ENCODE data around the gene POLR2E.
"Not testable (repeated sequence)": the region's sequence is repeated elsewhere in the genome, so short reads cannot be mapped to it uniquely, and the experiment has no call there.

Gene POLR2E

DNA sequence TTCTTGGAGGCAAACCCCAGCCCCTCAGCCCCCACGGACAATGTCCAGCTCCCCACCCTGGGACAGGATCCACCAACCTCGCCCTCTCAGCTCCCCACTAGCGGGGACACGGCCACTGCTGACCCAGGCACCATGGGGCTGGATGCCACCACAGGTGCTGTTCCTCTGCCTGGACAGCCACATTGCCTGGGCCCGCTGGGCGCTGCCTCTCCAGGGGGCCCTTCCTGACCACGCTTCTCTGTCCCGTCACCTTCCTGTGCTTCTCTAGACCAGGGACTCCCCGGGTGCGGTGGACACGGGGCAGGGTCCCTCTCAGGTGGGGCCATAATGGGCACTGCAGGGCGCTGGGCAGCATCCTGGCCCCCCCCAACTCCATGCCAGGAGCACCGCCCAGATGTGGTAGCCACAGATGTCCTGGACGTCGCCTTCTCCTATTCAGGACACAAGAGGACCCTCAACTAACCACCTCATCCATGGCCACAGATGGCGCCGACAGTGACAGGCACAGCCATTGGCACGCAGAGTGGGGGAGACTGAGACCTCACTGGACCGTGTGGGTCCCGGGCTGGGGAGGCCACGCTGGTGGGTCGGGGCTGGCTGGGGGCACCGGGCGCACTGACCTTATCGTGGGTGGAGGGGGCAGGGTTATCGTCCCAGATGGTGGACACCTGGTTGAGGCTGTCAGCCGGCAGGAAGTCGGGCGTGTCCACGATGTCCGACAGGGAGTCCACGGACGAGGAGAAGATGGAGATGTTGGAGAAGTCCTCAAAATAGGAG is 32.0 kb upstream of the POLR2E start:
- DNase-seq (ENCODE audit: low read depth in 1 of 2, low spot score in 1 of 2) = no peak

GRCh38 chr19:1125601-1126467 is 30.7 kb upstream of the POLR2E start:
- DNase-seq (ENCODE audit: low read depth in 1 of 2, low spot score in 1 of 2) = no peak

GRCh38 chr19:1123885-1124677 is 28.9 kb upstream of the POLR2E start:
- DNase-seq (ENCODE audit: low read depth in 1 of 2, low spot score in 1 of 2) = no peak

GRCh38 chr19:1123381-1123780 is 28.2 kb upstream of the POLR2E start:
- no peak for DNase-seq (ENCODE audit: low read depth in 1 of 2, low spot score in 1 of 2)

DNA sequence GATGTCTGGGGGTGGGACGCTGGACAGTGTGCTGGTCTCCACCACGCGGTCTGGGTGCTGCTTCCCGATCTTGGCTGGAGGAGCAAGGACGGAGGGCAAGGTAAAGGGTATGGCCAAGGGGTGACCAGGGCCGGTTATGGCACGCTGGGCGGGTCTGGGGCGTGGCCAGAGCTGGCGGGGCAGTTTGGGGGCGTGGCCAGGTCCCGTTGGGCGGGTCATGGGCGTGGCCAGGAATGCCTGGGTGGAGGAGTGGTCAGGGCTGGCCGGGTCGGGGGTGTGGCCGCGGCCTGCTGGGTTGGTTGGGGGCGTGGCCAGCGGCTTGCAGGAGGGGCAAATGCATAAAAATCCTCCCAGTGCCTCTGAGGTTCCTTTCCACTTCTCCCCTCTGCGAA is 27.8 kb upstream of the POLR2E start:
- DNase-seq (ENCODE audit: low read depth in 1 of 2, low spot score in 1 of 2) = no peak

DNA sequence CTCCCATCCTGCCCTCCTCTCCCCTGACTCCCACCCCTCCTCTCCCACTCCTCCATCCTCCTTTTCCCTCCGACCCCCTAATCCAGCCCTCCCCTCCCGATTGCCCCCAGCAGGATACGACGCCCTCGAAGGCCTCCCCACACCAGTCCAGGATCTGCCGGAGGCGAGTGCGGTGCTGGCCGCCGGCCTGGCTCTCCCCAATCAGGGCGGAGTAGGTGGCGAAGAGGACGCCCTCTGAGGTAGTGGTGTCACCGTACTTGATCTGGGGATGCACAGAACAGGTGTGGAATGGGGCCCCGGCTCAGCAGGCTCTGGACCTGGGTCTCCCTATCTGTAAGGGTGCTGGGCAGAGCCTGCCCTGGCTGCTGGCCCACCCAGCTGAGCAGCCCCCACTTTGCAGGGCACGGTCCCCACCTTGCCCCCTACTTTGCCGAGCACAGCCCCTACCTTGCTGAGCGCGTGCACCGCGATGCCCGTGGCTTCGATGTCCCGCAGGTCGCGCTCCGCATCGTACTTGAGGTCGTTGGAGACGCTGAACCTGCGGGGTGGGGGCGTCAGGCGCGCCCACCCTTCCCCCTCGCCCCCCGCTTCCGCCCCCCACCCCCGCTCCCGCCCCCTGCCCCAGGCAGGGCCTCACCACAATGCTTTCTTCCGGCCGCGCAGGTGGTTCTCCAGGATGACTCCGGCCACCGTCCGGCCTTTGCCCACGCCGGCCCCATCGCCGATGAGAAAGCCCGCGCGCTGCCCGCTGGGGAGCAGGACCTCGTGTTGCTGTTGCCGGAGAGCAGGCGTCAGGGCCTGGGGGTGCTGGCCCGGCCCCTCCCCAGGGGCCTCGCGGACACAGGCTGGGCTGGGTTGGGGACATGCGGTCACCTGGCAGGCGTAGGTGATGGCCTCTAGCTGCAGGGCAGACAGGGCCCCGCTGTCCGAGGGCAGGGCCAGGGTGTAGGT is 27.1 kb upstream of the POLR2E start:
- no peak for DNase-seq (ENCODE audit: low read depth in 1 of 2, low spot score in 1 of 2)

DNA sequence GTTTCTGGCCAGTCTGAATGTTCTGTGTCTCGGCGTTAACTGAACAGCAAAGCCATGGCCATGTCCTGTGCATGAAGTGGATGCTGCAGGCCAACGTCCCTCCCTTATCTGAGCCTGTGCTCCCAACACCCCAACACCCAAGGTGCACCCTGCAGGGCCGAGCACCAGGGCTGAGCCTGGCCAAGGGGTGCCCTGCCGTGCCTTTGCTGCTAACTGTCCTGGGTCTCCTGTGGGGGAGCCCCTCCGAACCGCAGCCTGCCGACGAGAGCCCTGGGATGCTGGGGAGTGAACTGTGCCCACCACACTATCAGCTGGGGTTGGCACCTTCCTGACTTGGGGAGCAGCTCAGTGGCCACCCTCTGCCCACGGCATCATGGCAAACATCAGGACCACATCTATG is 26.2 kb upstream of the POLR2E start:
- no peak for DNase-seq (ENCODE audit: low read depth in 1 of 2, low spot score in 1 of 2)

- no peak for DNase-seq (ENCODE audit: low read depth in 1 of 2, low spot score in 1 of 2)
Measured at GRCh38 chr19:1119475-1120217, 24.5 kb upstream of the POLR2E start.

- no peak for DNase-seq (ENCODE audit: low read depth in 1 of 2, low spot score in 1 of 2)
Measured at GRCh38 chr19:1118999-1119398, 23.8 kb upstream of the POLR2E start.

DNA sequence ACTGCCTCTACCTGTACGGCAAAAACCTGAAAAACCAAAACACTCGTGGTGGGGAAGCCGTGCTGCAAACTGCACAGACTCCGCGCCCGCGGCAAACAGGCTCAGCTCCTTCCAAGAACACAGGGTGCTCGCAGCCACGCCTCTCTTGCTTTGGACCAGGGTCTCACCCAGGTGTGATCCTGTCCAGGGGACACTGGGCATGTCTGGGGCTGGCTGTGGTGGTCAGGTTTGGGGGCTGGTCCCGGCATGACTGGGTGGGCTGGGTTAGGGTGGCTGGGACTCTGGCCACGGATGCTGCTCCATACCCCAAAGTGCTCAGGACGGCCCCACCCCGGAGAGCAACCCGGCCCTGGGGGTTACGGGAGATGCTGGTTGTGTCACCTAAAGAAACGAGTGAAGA is 22.5 kb upstream of the POLR2E start:
- DNase-seq (ENCODE audit: low read depth in 1 of 2, low spot score in 1 of 2) = no peak

GRCh38 chr19:1116726-1117581 is 21.8 kb upstream of the POLR2E start:
- no peak for DNase-seq (ENCODE audit: low read depth in 1 of 2, low spot score in 1 of 2)

GRCh38 chr19:1115646-1116420 is 20.7 kb upstream of the POLR2E start:
- no peak for DNase-seq (ENCODE audit: low read depth in 1 of 2, low spot score in 1 of 2)

DNA sequence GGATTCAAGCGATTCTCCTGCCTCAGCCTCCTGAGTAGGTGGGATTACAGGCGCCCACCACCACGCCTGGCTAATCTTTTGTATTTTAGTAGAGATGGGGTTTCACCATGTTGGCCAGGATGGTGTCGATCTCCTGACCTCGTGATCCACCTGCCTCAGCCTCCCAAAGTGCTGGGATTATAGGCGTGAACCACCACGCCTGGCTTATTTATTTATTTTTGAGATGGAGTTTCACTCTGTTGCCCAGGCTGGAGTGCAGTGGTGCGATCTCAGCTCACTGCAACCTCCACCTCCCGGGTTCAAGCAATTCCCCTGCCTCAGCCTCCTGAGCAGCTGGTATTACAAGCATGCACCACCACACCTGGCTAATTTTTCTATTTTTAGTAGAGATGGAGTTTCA is 19.6 kb upstream of the POLR2E start:
- not testable (repeated sequence) for DNase-seq (ENCODE audit: low read depth in 1 of 2, low spot score in 1 of 2)

GRCh38 chr19:1113986-1114483 is 18.9 kb upstream of the POLR2E start:
- DNase-seq (ENCODE audit: low read depth in 1 of 2, low spot score in 1 of 2) = no peak

DNA sequence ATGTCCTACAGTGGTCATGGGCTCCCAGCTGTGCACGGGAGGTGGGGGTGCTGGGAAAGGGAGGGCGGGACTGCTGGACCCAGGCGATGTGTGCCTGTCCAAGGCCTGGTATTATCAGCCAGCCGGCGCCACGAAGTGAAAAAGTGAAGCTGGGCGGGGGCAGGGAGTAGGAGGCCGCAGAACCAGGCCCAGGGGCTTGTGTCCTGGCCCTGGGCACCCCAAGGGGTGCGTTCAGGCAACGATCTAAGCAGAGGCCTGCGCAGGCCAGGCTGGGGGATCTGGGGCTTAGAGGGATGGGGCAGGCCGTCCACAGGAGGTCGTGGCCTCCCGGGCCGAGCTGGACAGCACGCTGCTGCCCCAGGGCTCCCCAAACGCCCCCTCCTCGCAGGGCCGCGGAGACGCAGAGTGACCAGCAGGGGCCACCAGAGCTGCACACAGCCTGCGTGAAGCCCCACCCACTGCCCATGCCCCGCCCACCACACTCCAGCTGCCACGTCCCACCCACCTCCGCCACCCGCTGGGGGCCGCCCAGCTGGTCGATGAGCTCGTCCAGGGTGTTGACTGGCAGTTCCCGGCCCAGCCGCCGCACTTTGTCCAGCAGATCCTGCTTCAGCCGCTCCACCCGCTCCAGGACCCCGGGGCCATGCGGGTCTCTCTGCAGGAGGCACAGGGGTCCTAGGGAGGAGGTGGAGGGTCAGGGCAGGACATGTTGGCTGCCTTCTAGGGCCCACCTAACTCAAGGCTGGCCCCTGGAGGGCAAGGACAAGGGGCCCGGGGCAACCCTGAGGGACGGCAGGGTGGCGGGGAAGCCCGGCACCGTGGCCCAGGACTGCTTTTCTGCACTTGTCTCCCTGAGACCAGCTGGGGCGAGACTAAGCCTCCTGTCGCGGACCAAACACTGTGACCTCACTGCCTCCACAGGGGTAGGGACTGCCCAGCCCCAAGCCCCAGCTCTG is 18.1 kb upstream of the POLR2E start:
- peak; percentile 60 to 74 for DNase-seq (ENCODE audit: low read depth in 1 of 2, low spot score in 1 of 2)

- DNase-seq (ENCODE audit: low read depth in 1 of 2, low spot score in 1 of 2) = no peak
Measured at GRCh38 chr19:1112268-1113029, 17.3 kb upstream of the POLR2E start.

Data from activated CD4-positive, alpha-beta T cell treated with anti-CD3 and anti-CD28 coated beads, Interleukin-2, amount 50 U/mL, for 24 hours (primary cell).